GM18951 (cell line): Measurements from ENCODE around the gene CYBRD1.

ENCODE experiments used
- POLR2A ChIP-seq: IDR thresholded peaks from 4 replicates; pipeline ENCODE4 v1.6.1; 2011; ENCODE audit warnings: mild to moderate bottlenecking; ENCODE audit not compliant: insufficient read length, insufficient read depth; ENCODE audit errors: extremely low read depth
- in situ Hi-C: fragments of 300-500 bp; cut with MboI; formaldehyde crosslinking; loops from one replicate; pipeline ENCODE4 v1.12.0; 2022; ENCODE audit warnings: low sequenced_read_pairs, mixed read lengths, inconsistent platforms; ENCODE audit not compliant: unreplicated experiment

The CYBRD1 gene

GRCh38 chr2:171587132-171587531 is 64.9 kb downstream of the CYBRD1 start:
- TF ChIP-seq POLR2A, result no peak
- in situ Hi-C loops, result no loop called here

- in situ Hi-C loops, result no loop called here
- no peak for TF ChIP-seq POLR2A
These were observed 65.3 kb downstream of the CYBRD1 start for GRCh38 chr2:171587567-171587966.

- no peak for TF ChIP-seq POLR2A
- in situ Hi-C loops, result loop anchor here (10.0 kb wide), 1 partner anchor 535 kb away; no protein-coding TSS in a partner anchor
These were observed 67.8 kb downstream of the CYBRD1 start for GRCh38 chr2:171590116-171590515.

GRCh38 chr2:171592036-171592555 is 69.8 kb downstream of the CYBRD1 start:
- TF ChIP-seq POLR2A, result no peak
- in situ Hi-C loops, result loop anchor here (10.0 kb wide), 1 partner anchor 533 kb away; no protein-coding TSS in a partner anchor

GRCh38 chr2:171595456-171595855 is 73.2 kb downstream of the CYBRD1 start:
- no peak for TF ChIP-seq POLR2A
- in situ Hi-C loops, result loop anchor here (10.0 kb wide), 1 partner anchor 529 kb away; no protein-coding TSS in a partner anchor

- no peak for TF ChIP-seq POLR2A
- in situ Hi-C loops, result loop anchor here (10.0 kb wide), 1 partner anchor 529 kb away; no protein-coding TSS in a partner anchor
These were observed 73.6 kb downstream of the CYBRD1 start for GRCh38 chr2:171595896-171596295.

- TF ChIP-seq POLR2A, result no peak
- in situ Hi-C loops, result loop anchor here (10.0 kb wide), 1 partner anchor 526 kb away; no protein-coding TSS in a partner anchor
These were observed 76.5 kb downstream of the CYBRD1 start for GRCh38 chr2:171598713-171599319.

GRCh38 chr2:171600126-171600525 is 77.9 kb downstream of the CYBRD1 start:
- no peak for TF ChIP-seq POLR2A
- in situ Hi-C loops, result no loop called here

- no peak for TF ChIP-seq POLR2A
- in situ Hi-C loops, result no loop called here
These were observed 80.1 kb downstream of the CYBRD1 start for GRCh38 chr2:171602352-171602751.
